Thoracic aorta (tissue), 2 donors: ENCODE data around the gene MARK3. TPM values are rescaled to one million over a fixed set of nuclear protein-coding genes. Genes with fewer than 3 reads are reported as not detected.
A peak's percentile ranks its signal among the peaks of the same experiment; 100 is the strongest.

Source experiments
- ATAC-seq: fragments of 150-250 bp; one replicate; pipeline ENCODE4 v1.8.0; 2017; ENCODE audit warnings: low read depth; ENCODE audit not compliant: insufficient number of reproducible peaks, low FRiP score
- DNase-seq: peaks from one replicate; pipeline ENCODE4 v3.0.0-alpha.2; 2020; ENCODE audit warnings: low spot score
- H3K27ac ChIP-seq, 2 donors: fragments of 200-600 bp; sonication (generic); 1 replicate in 1 of 2; 2 replicates in 1 of 2; pipeline ENCODE4 v1.5.1; 2016; ENCODE audit warnings: mild to moderate bottlenecking in 2 of 2, moderate library complexity in 2 of 2
- H3K27me3 ChIP-seq: fragments of 200-600 bp; sonication (generic); replicated peaks from 2 replicates; pipeline ENCODE4 v1.6.0; 2016; ENCODE audit warnings: mild to moderate bottlenecking; ENCODE audit not compliant: insufficient read depth
- H3K36me3 ChIP-seq: fragments of 200-600 bp; sonication (generic); one replicate; pipeline ENCODE4 v1.5.1; 2016
- H3K4me1 ChIP-seq, 2 donors: fragments of 200-600 bp; sonication (generic); 1 replicate in 1 of 2; 2 replicates in 1 of 2; pipeline versions ENCODE4 v1.5.1 to v1.6.0; 2016; ENCODE audit warnings: low read depth in 2 of 2, mild to moderate bottlenecking in 1 of 2; ENCODE audit not compliant: control insufficient read depth in 1 of 2
- H3K4me3 ChIP-seq: fragments of 200-600 bp; sonication (generic); 2 replicates; pipeline ENCODE4 v1.5.1; 2016; ENCODE audit warnings: mild to moderate bottlenecking
- H3K9me3 ChIP-seq: fragments of 200-600 bp; sonication (generic); 2 replicates; pipeline ENCODE4 v1.5.1; 2016
- total RNA-seq, 2 donors: library from RNA; depleted of rRNA; stranded (reverse); fragments of >200 nt; gene quantifications; one replicate each; pipeline versions ENCODE4 v1.1.0 to v1.2.3, GENCODE V29; 2016
- TF ChIP-seq, protein P1 (sequence below): fragments of 200-600 bp; sonication (generic); IDR thresholded peaks from one replicate; pipeline ENCODE4 v1.5.1; 2019; ENCODE audit warnings: antibody characterized with exemption

Gene MARK3
- total RNA-seq, 2 donors from 2014 or later = 77.6 to 133 TPM

DNA sequence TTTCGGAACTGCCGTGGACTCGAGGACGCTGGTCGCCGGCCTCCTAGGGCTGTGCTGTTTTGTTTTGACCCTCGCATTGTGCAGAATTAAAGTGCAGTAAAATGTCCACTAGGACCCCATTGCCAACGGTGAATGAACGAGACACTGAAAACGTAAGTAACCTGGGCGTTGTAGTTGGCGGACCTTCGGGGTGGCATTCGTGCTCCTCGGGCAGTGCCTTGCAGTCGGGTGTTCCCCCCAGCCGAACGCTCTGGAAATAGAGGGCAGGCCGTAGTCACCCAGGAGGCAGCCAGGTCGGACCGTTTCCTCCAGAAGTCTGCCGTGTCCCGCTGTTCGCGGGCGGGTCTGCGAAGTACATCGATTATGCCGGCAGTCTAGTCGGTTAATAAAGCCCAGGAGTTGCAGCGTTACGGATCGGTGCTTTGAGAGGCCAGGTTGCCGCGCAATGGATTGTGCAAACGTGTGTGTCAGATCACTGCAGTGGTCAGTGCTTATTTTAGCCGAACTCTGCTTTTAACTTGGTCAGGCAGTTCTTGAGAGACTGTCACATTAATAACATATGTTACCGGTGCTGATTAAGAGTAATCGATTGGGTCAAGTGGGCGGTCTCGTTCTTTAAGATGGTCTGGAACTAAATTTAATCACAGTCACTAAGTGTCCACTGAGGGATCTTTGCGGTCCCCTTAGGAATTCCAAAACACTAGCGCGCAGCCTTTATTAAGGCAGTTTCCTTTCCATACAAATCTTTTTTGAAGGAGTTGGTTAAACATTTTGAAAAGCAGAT lies 906 bp downstream of the MARK3 start:
- TF ChIP-seq, protein P1, sequence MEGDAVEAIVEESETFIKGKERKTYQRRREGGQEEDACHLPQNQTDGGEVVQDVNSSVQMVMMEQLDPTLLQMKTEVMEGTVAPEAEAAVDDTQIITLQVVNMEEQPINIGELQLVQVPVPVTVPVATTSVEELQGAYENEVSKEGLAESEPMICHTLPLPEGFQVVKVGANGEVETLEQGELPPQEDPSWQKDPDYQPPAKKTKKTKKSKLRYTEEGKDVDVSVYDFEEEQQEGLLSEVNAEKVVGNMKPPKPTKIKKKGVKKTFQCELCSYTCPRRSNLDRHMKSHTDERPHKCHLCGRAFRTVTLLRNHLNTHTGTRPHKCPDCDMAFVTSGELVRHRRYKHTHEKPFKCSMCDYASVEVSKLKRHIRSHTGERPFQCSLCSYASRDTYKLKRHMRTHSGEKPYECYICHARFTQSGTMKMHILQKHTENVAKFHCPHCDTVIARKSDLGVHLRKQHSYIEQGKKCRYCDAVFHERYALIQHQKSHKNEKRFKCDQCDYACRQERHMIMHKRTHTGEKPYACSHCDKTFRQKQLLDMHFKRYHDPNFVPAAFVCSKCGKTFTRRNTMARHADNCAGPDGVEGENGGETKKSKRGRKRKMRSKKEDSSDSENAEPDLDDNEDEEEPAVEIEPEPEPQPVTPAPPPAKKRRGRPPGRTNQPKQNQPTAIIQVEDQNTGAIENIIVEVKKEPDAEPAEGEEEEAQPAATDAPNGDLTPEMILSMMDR = no peak
- ATAC-seq = no peak

DNA sequence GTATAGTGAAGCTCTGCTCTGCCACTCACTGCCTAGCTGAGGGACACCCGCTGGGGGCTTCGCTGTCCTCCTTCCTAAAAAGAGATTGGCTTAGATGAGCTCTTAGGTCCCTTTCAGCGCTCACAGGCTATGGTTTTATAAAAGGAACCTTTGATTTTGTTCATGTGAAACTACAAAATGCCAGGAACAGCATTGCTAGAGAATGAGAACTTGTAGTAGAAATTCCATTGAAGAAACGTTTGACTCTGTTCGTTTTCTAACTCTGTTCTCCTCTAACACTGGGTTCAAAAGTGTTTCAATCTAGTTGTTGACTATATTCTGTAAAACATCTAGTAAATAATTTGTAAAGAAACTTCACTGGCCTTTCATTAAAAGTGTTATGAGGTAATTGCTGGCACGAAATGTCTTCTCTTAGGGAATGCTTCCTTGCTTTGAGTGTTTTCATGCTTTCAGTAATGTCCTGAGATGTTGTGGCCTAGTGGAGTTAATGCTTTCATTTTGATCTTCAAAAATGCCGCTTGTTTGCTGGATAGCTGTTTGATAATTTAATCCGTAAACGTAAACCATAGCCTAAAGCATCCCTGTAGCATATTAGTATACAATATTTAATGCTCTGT lies 1.6 kb downstream of the MARK3 start:
- H3K36me3 ChIP-seq = no peaks in the 10 kb centered on the region
- no peaks in the 10 kb centered on the region for H3K27me3 ChIP-seq
- peak overlapping the region; percentile 95 to 98 for H3K27ac ChIP-seq
- no peak for DNase-seq
- TF ChIP-seq, protein P1 = no peak
- peak overlapping the region; percentile 96 for H3K4me3 ChIP-seq
- peaks cover 23 to 34% of the 10 kb centered on the region in 2 donors for H3K4me1 ChIP-seq
- H3K9me3 ChIP-seq = no peaks in the 10 kb centered on the region
- no peak for ATAC-seq

More for the DNA sequence above, 906 bp downstream of the MARK3 start:
- Histone ChIP-seq H3K4me1 (peaks cover 23 to 32% of the 10 kb centered on the region in 2 donors), H3K36me3 (no peaks in the 10 kb centered on the region), H3K9me3 (no peaks in the 10 kb centered on the region), H3K27ac (peak overlapping the region; percentile 95 to 98), H3K27me3 (no peaks in the 10 kb centered on the region), H3K4me3 (peak overlapping the region; percentile 96)
- no peak for DNase-seq

DNA sequence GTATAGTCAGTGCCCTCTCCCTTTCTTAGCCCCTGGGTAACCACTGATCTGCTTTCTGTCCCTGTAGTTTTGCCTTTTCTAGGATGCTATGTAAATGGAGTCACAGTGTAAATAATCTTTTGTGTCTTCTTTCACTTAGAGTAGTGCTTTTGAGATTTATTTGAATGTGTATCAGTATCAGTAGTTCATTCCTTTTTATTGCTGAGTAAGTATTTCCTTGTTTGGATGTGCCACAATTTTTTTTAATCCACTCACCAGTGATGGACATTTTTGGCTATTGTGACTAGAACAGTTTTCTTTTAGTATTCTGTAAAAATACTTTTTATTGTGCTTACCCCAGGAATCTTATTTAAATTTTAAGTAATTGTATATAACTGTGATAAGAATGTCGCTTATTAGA lies 3.4 kb downstream of the MARK3 start:
- Histone ChIP-seq H3K4me3 (no peak overlapping the region), H3K36me3 (no peaks in the 10 kb centered on the region), H3K27me3 (no peaks in the 10 kb centered on the region), H3K27ac (no peak overlapping the region), H3K9me3 (no peaks in the 10 kb centered on the region), H3K4me1 (peaks cover 35 to 45% of the 10 kb centered on the region in 2 donors)
- DNase-seq (no peak), ATAC-seq (no peak)
- TF ChIP-seq, protein P1 = no peak

DNA sequence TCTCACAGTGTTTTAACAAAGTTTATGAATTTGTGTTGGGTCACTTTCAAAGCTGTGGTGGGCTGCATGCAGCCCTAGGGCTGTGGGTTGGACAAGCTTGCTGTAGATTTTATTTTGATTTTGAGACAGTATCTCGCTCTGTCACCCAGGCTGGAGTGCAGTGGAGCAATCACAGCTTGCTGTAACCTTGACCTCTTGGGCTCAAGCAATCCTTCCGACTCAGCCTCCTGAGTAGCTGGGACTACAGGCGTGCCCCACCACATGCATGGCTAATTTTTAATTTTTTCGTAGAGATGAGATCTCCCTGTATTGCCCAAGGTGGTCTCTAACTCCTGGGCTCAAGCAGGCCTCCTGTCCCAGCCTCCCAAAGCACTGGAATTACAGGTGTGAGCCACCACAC lies 5.4 kb downstream of the MARK3 start:
- no peaks in the 10 kb centered on the region for H3K36me3 ChIP-seq
- H3K27me3 ChIP-seq = no peaks in the 10 kb centered on the region
- DNase-seq = no peak
- no peaks in the 10 kb centered on the region for H3K9me3 ChIP-seq
- H3K27ac ChIP-seq = no peak overlapping the region
- ATAC-seq = no peak
- TF ChIP-seq, protein P1 = no peak
- H3K4me1 ChIP-seq = peaks cover 45 to 56% of the 10 kb centered on the region in 2 donors
- H3K4me3 ChIP-seq = no peak overlapping the region

DNA sequence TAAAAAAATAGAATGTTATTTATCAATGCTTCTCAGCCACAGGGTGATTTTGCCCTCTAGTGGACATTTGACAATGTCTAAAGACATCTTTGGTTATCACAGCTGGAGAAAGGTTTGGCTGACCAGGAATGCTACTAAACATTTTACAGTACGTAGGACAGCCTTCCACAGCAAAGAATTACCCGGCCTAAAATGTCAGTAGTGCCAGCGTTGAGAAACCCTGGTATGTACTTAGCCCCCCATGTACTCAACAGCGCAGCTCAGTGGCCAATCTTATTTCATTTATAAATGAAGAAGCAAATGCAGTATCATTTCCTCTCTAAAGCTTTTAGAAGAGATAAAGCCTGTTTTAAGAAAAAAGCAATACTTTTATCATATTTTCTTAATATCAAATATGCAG lies 5.8 kb downstream of the MARK3 start:
- H3K4me3 ChIP-seq = no peak overlapping the region
- peaks cover 50 to 60% of the 10 kb centered on the region in 2 donors for H3K4me1 ChIP-seq
- no peaks in the 10 kb centered on the region for H3K9me3 ChIP-seq
- H3K36me3 ChIP-seq = no peaks in the 10 kb centered on the region
- ATAC-seq (no peak), DNase-seq (no peak)
- TF ChIP-seq, protein P1 = peak; percentile 47
- no peaks in the 10 kb centered on the region for H3K27me3 ChIP-seq
- H3K27ac ChIP-seq = no peak overlapping the region
